Measurements from ENCODE around the gene FZD10.

Gene FZD10

GRCh38 chr12:130162267-130162666, at the start of gene FZD10:
Gene FZD10 (plus strand): TSS chr12:130162464. CDS start chr12:130162943, 479 bp downstream.
- no peak for DNase-seq (ENCODE audit: low read depth)

GRCh38 chr12:130114952-130115351, 47.3 kb upstream of the FZD10 start:
- DNase-seq (ENCODE audit: low read depth) = no peak

- DNase-seq (ENCODE audit: low read depth) = no peak
These were observed 46.6 kb upstream of the FZD10 start for GRCh38 chr12:130115646-130116045.

GRCh38 chr12:130116791-130117190, 45.5 kb upstream of the FZD10 start:
- DNase-seq (ENCODE audit: low read depth) = no peak

GRCh38 chr12:130117233-130117632, 45.0 kb upstream of the FZD10 start:
- DNase-seq (ENCODE audit: low read depth) = no peak

- no peak for DNase-seq (ENCODE audit: low read depth)
These were observed 44.6 kb upstream of the FZD10 start for GRCh38 chr12:130117701-130118100.

GRCh38 chr12:130118181-130118580, 44.1 kb upstream of the FZD10 start:
- no peak for DNase-seq (ENCODE audit: low read depth)

- no peak for DNase-seq (ENCODE audit: low read depth)
These were observed 42.9 kb upstream of the FZD10 start for GRCh38 chr12:130119241-130119861.

- no peak for DNase-seq (ENCODE audit: low read depth)
These were observed 42.1 kb upstream of the FZD10 start for GRCh38 chr12:130120012-130120805.

- no peak for DNase-seq (ENCODE audit: low read depth)
These were observed 40.9 kb upstream of the FZD10 start for GRCh38 chr12:130121226-130122000.

GRCh38 chr12:130122356-130122755, 39.9 kb upstream of the FZD10 start:
- no peak for DNase-seq (ENCODE audit: low read depth)

- DNase-seq (ENCODE audit: low read depth) = no peak
These were observed 38.2 kb upstream of the FZD10 start for GRCh38 chr12:130124106-130124505.

- DNase-seq (ENCODE audit: low read depth) = no peak
These were observed 37.5 kb upstream of the FZD10 start for GRCh38 chr12:130124605-130125244.

- DNase-seq (ENCODE audit: low read depth) = no peak
These were observed 36.2 kb upstream of the FZD10 start for GRCh38 chr12:130126023-130126432.

GRCh38 chr12:130127532-130127911, 34.7 kb upstream of the FZD10 start:
- DNase-seq (ENCODE audit: low read depth) = no peak

GRCh38 chr12:130127912-130128789, 34.1 kb upstream of the FZD10 start:
- DNase-seq (ENCODE audit: low read depth) = no peak

GRCh38 chr12:130128790-130129735, 33.2 kb upstream of the FZD10 start:
- DNase-seq (ENCODE audit: low read depth) = no peak

GRCh38 chr12:130130346-130130745, 31.9 kb upstream of the FZD10 start:
- DNase-seq (ENCODE audit: low read depth) = no peak

GRCh38 chr12:130131025-130131424, 31.2 kb upstream of the FZD10 start:
- no peak for DNase-seq (ENCODE audit: low read depth)

GRCh38 chr12:130131801-130132200, 30.5 kb upstream of the FZD10 start:
- no peak for DNase-seq (ENCODE audit: low read depth)

All from amniotic epithelial cell (primary cell).